ENCODE data around the gene ANKRD33B. TPM values are rescaled to one million over a fixed set of nuclear protein-coding genes. Genes with fewer than 3 reads are reported as not detected.

Gene ANKRD33B
- polyA plus RNA-seq, 1 experiment, result 3.4 TPM

DNA sequence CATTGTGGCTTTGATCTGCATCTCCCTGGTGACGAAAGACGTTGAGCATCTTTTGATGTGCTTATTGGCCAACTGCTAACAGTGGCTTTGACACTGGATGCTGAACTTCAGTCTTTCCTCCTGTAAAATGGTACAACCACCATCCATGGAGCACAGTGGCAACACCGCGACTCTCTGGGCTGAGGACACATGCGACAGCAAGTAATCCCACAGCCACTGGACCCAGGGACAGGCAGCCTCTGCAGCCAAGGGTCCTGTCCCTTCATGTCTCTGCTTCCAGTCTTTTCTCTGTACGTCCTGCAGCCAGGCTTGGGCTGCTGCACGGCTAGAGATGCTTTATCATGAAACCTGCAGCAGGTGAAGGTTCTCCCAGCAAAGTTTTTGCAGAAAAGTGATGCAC, 113.7 kb downstream of the ANKRD33B start:
- CTCF ChIA-PET, result interaction anchor here (1.3 kb wide), 1 partner anchor 18 kb away, joined by 3 read pairs; no protein-coding TSS in a partner anchor
- Histone ChIP-seq H3K27me3 (ENCODE audit: control insufficient read depth, insufficient read depth, low read length) (no peaks in the 10 kb centered on the region), H3K4me3 (ENCODE audit: low read depth, low read length) (no peak overlapping the region), H3K36me3 (ENCODE audit: control insufficient read depth, insufficient read depth, low read length) (peaks cover 30% of the 10 kb centered on the region)
- no peak for DNase-seq (ENCODE audit: low read depth)
- POLR2A ChIA-PET, result no interaction called here
- TF ChIP-seq, protein P1, sequence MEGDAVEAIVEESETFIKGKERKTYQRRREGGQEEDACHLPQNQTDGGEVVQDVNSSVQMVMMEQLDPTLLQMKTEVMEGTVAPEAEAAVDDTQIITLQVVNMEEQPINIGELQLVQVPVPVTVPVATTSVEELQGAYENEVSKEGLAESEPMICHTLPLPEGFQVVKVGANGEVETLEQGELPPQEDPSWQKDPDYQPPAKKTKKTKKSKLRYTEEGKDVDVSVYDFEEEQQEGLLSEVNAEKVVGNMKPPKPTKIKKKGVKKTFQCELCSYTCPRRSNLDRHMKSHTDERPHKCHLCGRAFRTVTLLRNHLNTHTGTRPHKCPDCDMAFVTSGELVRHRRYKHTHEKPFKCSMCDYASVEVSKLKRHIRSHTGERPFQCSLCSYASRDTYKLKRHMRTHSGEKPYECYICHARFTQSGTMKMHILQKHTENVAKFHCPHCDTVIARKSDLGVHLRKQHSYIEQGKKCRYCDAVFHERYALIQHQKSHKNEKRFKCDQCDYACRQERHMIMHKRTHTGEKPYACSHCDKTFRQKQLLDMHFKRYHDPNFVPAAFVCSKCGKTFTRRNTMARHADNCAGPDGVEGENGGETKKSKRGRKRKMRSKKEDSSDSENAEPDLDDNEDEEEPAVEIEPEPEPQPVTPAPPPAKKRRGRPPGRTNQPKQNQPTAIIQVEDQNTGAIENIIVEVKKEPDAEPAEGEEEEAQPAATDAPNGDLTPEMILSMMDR (IDR thresholded peaks at IDR 0.05; ENCODE audit: insufficient read depth, low read depth, low read length), result no peak

DNA sequence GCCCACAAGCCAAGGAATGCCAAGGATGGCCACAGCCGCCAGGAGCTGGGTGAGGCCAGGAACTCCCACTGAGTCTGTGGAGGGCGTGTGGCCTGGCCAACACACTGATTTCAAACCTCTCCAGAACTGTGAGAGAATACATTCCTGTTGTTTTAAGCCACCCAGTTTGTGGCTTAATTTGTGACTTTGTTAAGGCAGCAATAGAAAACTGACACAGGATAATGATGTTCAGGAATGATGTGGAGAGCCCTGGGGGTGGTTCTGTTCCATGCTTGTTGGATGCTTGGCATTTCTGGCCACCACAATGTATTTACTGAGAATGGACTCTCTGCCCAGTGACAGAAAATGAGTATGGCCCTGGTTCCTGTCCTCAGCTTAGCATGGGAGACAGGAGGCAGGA, 114.4 kb downstream of the ANKRD33B start:
- TF ChIP-seq, protein P1 (IDR thresholded peaks at IDR 0.05; ENCODE audit: insufficient read depth, low read depth, low read length), result no peak
- no peak overlapping the region for H3K4me3 ChIP-seq (ENCODE audit: low read depth, low read length)
- CTCF ChIA-PET, result interaction anchor here (1.2 to 2.4 kb wide), 4 partner anchors 11 to 17 kb away, joined by 3 to 6 read pairs (median 4); no protein-coding TSS in a partner anchor
- peaks cover 36% of the 10 kb centered on the region for H3K36me3 ChIP-seq (ENCODE audit: control insufficient read depth, insufficient read depth, low read length)
- POLR2A ChIA-PET, result no interaction called here
- no peaks in the 10 kb centered on the region for H3K27me3 ChIP-seq (ENCODE audit: control insufficient read depth, insufficient read depth, low read length)
- DNase-seq (ENCODE audit: low read depth), result no peak

DNA sequence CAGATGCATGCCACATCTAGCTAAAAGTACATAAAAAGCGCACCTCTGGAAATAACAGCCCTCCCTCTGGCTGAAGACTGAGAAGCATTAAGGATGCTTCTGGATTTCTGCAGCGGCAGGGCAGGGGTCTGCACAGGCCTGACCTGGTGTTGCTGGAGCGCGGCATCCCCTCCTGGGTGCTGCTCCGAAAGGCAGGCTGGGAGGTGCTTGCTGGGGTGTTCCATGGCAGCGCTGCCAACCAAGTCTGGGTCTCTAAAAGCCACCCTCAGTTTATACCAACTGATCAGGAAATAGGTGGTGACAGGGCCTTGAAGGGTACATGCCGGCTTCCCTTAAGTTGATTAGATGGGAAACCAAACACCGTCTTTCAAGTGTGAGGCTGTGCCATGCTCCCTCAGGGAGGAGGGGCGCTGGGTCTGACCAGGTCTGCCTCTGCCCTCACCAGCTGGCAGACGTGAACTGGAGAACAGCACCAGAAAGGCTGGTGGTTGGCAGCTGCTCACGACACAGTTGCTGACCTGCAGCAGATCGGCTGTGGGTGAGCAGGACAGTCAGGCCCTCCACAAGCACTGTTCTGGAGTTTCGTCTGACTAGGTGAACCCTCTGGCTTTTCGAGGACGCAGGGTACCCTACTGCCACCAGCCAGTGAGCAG, 115.6 kb downstream of the ANKRD33B start:
- no peaks in the 10 kb centered on the region for H3K27me3 ChIP-seq (ENCODE audit: control insufficient read depth, insufficient read depth, low read length)
- no peak for DNase-seq (ENCODE audit: low read depth)
- H3K4me3 ChIP-seq (ENCODE audit: low read depth, low read length), result no peak overlapping the region
- CTCF ChIA-PET, result interaction anchor here (0.7 to 2.4 kb wide), 6 partner anchors 10 to 52 kb away, joined by 3 to 6 read pairs (median 3); no protein-coding TSS in a partner anchor
- TF ChIP-seq, protein P1 (IDR thresholded peaks at IDR 0.05; ENCODE audit: insufficient read depth, low read depth, low read length), result no peak
- POLR2A ChIA-PET, result no interaction called here
- peaks cover 41% of the 10 kb centered on the region for H3K36me3 ChIP-seq (ENCODE audit: control insufficient read depth, insufficient read depth, low read length)

DNA sequence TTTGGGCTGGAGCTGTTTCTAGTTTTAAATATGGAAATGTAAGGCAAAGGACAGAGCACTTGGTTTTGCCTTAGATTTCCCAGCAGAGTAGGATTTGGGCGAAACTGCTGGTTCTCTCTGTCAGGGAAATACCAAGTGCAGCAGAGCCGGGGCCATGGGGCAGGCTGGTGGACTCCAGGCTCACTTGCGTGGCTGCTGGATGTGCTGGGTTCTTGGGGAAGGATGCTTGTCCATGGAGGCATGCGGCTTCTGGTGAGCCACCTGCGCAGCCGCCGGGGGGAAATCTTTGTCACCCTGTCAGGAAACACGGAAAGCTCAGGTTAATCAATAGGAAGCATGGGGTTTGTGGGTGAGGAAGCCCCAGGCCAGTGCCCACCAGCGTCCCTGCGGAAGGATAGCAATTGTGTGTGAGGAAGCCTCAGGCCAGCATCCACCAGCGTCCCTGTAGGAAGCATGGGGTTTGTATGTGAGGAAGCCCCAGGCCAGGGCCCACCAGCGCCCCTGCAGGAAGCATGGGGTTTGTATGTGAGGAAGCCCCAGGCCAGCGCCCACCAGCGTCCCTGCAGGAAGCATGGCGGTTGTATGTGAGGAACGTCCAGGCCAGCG, 117.1 kb downstream of the ANKRD33B start:
- no peaks in the 10 kb centered on the region for H3K27me3 ChIP-seq (ENCODE audit: control insufficient read depth, insufficient read depth, low read length)
- H3K36me3 ChIP-seq (ENCODE audit: control insufficient read depth, insufficient read depth, low read length), result peaks cover 42% of the 10 kb centered on the region
- no peak for DNase-seq (ENCODE audit: low read depth)
- TF ChIP-seq, protein P1 (IDR thresholded peaks at IDR 0.05; ENCODE audit: insufficient read depth, low read depth, low read length), result no peak
- CTCF ChIA-PET, result interaction anchor here (1.0 to 2.4 kb wide), 2 partner anchors 8 to 9 kb away, joined by 3 to 6 read pairs; no protein-coding TSS in a partner anchor
- POLR2A ChIA-PET, result no interaction called here
- H3K4me3 ChIP-seq (ENCODE audit: low read depth, low read length), result no peak overlapping the region
